Left ventricle myocardium inferior (tissue), 1 donor: ENCODE results near the gene ERG. TPM values are rescaled to one million over a fixed set of nuclear protein-coding genes. Genes with fewer than 3 reads are reported as not detected.

Experiments used
- DNase-seq: peaks from one replicate; pipeline ENCODE4 v3.0.0-alpha.2; 2020
- H3K27ac ChIP-seq: fragments of 200-600 bp; replicated peaks from 2 replicates; pipeline ENCODE4 v1.8.0; 2021
- H3K27me3 ChIP-seq: fragments of 200-600 bp; 2 replicates; pipeline ENCODE4 v1.8.0; 2021; ENCODE audit warnings: low read depth
- H3K36me3 ChIP-seq: fragments of 200-600 bp; 2 replicates; pipeline ENCODE4 v1.8.0; 2021
- H3K4me1 ChIP-seq: fragments of 200-600 bp; 2 replicates; pipeline ENCODE4 v1.8.0; 2021
- H3K4me3 ChIP-seq: fragments of 200-600 bp; 2 replicates; pipeline ENCODE4 v1.8.0; 2021; ENCODE audit warnings: mild to moderate bottlenecking, moderate library complexity
- H3K9me3 ChIP-seq: fragments of 200-600 bp; replicated peaks from 2 replicates; pipeline ENCODE4 v1.8.0; 2021
- intact Hi-C: fragments of 100-400 bp; cut with micrococcal nuclease; formaldehyde crosslinking; loops from one replicate; pipeline ENCODE4 v1.11.0; 2022
- total RNA-seq: library from RNA; stranded (reverse); fragmentation: NEBNext Ultra II Directional; extraction: Animal tissue kit (Norgen Biotek cat#: 25700); gene quantifications from one replicate; pipeline ENCODE4 v1.2.1, GENCODE V29; 2021
- TF ChIP-seq, protein P1 (sequence below): fragments of 200-600 bp; IDR thresholded peaks from 2 replicates; pipeline ENCODE4 v1.8.0; 2021; ENCODE audit warnings: antibody characterized with exemption, mild to moderate bottlenecking, borderline replicate concordance
- donor health status: DM: no; HTN: yes; CAD: no; lungs with severe emphysema.

ERG gene
- total RNA-seq, 1 donor from 2014 or later = 17.3 TPM

GRCh38 chr21:38365521-38365920 is 132.8 kb downstream of the ERG start:
- peaks cover 10% of the 10 kb centered on the region for H3K9me3 ChIP-seq
- peaks cover 1% of the 10 kb centered on the region for H3K27me3 ChIP-seq
- DNase-seq = no peak
- no peak overlapping the region for H3K4me3 ChIP-seq
- H3K36me3 ChIP-seq = no peaks in the 10 kb centered on the region
- TF ChIP-seq, protein P1, sequence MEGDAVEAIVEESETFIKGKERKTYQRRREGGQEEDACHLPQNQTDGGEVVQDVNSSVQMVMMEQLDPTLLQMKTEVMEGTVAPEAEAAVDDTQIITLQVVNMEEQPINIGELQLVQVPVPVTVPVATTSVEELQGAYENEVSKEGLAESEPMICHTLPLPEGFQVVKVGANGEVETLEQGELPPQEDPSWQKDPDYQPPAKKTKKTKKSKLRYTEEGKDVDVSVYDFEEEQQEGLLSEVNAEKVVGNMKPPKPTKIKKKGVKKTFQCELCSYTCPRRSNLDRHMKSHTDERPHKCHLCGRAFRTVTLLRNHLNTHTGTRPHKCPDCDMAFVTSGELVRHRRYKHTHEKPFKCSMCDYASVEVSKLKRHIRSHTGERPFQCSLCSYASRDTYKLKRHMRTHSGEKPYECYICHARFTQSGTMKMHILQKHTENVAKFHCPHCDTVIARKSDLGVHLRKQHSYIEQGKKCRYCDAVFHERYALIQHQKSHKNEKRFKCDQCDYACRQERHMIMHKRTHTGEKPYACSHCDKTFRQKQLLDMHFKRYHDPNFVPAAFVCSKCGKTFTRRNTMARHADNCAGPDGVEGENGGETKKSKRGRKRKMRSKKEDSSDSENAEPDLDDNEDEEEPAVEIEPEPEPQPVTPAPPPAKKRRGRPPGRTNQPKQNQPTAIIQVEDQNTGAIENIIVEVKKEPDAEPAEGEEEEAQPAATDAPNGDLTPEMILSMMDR = no peak
- intact Hi-C loops = no loop called here
- H3K27ac ChIP-seq = no peak overlapping the region
- H3K4me1 ChIP-seq = no peaks in the 10 kb centered on the region

- TF ChIP-seq, protein P1 = no peak
- Histone ChIP-seq H3K27ac (no peak overlapping the region), H3K4me3 (no peak overlapping the region), H3K27me3 (peaks cover 17% of the 10 kb centered on the region), H3K4me1 (no peaks in the 10 kb centered on the region), H3K36me3 (no peaks in the 10 kb centered on the region), H3K9me3 (no peaks in the 10 kb centered on the region)
- intact Hi-C loops = no loop called here
- no peak for DNase-seq
Observed at GRCh38 chr21:38363693-38364092, 134.6 kb downstream of the ERG start.

DNA sequence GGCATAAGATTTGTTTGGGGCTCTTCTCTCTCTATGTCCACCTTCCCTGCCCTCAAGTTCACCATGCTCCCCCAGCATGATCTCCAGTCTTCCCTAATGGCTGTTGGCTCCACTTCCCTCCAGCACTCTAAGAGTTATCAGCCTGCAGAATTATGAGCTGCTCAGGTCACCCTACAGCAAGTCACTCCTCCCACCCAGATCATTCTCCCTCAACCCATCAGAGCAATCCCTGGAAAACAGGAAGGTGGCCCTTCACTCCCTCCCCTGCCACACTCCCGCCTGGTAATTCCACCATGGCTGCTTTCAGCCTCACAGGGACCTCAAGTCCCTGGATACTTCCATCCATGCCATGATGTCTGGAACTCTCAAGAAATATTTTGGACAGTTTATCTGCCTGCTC is 137.0 kb downstream of the ERG start:
- DNase-seq = no peak

GRCh38 chr21:38359835-38360234 is 138.4 kb downstream of the ERG start:
- H3K9me3 ChIP-seq = no peaks in the 10 kb centered on the region
- intact Hi-C loops = loop anchor here (5.0 kb wide), 1 partner anchor 198 kb away; no protein-coding TSS in a partner anchor

More for the DNA sequence above, 137.0 kb downstream of the ERG start:
- no peaks in the 10 kb centered on the region for H3K36me3 ChIP-seq
- intact Hi-C loops = no loop called here
- H3K27ac ChIP-seq = no peak overlapping the region
- H3K4me1 ChIP-seq = no peaks in the 10 kb centered on the region
- no peaks in the 10 kb centered on the region for H3K9me3 ChIP-seq
- peaks cover 18% of the 10 kb centered on the region for H3K27me3 ChIP-seq
- TF ChIP-seq, protein P1 = no peak
- H3K4me3 ChIP-seq = no peak overlapping the region

DNA sequence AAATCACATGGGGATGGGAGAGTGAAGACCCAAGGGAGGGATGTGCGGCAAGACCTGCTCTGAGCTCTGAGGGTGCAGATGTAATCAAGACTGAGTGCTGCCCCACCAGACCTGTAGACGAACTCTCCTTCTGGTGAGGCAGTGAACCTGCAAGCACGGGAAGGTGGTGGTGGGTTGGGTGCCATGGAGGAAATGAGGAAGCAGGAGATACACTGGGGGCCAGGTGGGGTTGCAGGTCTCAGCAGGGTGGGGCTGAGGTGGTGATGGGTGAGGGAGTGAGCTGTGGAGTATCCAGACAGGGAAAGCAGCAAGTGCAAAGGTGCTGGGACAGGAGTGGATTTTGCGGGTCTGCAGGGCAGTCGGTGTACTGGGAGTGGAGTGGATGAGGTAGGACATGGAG is 139.2 kb downstream of the ERG start:
- DNase-seq = no peak
- TF ChIP-seq, protein P1 = no peak
- no peak overlapping the region for H3K27ac ChIP-seq
- intact Hi-C loops = loop anchor here (5.0 kb wide), 1 partner anchor 197 kb away; no protein-coding TSS in a partner anchor
- no peaks in the 10 kb centered on the region for H3K4me1 ChIP-seq
- no peaks in the 10 kb centered on the region for H3K36me3 ChIP-seq
- peaks cover 23% of the 10 kb centered on the region for H3K27me3 ChIP-seq
- H3K9me3 ChIP-seq = no peaks in the 10 kb centered on the region
- H3K4me3 ChIP-seq = no peak overlapping the region

More at GRCh38 chr21:38359835-38360234, 138.4 kb downstream of the ERG start:
- Histone ChIP-seq H3K27ac (no peak overlapping the region), H3K4me3 (no peak overlapping the region), H3K36me3 (no peaks in the 10 kb centered on the region), H3K4me1 (no peaks in the 10 kb centered on the region), H3K27me3 (peaks cover 23% of the 10 kb centered on the region)
- TF ChIP-seq, protein P1 = no peak
- DNase-seq = no peak
